HL-60 (cell line): ENCODE data around the gene TMEM38A.

Source experiments
- DNase-seq, 2 experiments: peaks; one replicate each; pipeline ENCODE4 v3.0.0-alpha.2; 2010 to 2020; ENCODE audit warnings: low read depth in 1 of 2, low spot score in 1 of 2
- H3K27ac ChIP-seq: fragments of 250-450 bp; sonication (Bioruptor Pico); replicated peaks from 2 replicates; pipeline ENCODE4 v1.5.1; 2020; ENCODE audit warnings: mild to moderate bottlenecking, moderate library complexity
- H3K27me3 ChIP-seq: fragments of 250-450 bp; sonication (Bioruptor Pico); 2 replicates; pipeline ENCODE4 v1.5.1; 2021; ENCODE audit warnings: mild to moderate bottlenecking, moderate library complexity; ENCODE audit not compliant: insufficient read depth, poor library complexity, severe bottlenecking
- H3K4me3 ChIP-seq: replicated peaks from 2 replicates; pipeline ENCODE4 v1.5.1; 2011; ENCODE audit warnings: mild to moderate bottlenecking, control low read depth, low read length; ENCODE audit not compliant: insufficient read depth
- CTCF ChIP-seq: IDR thresholded peaks from one replicate; pipeline ENCODE4 v1.5.1; 2011; ENCODE audit warnings: low read length, control low read depth, inconsistent platforms; ENCODE audit not compliant: insufficient read depth
- GABPA ChIP-seq: IDR thresholded peaks from 2 replicates; pipeline ENCODE4 v1.6.1; 2012; ENCODE audit warnings: low read depth
- POLR2AphosphoS5 ChIP-seq: IDR thresholded peaks from 2 replicates; pipeline ENCODE4 v1.6.1; 2012; ENCODE audit warnings: low read depth
- SPI1 ChIP-seq: IDR thresholded peaks from 2 replicates; pipeline ENCODE4 v1.6.1; 2012; ENCODE audit warnings: low read depth, mild to moderate bottlenecking, borderline replicate concordance
- TF ChIP-seq, protein P1 (sequence below): IDR thresholded peaks from 2 replicates; pipeline ENCODE4 v1.6.1; 2012; ENCODE audit warnings: low read depth; ENCODE audit not compliant: insufficient replicate concordance

Gene TMEM38A

DNA sequence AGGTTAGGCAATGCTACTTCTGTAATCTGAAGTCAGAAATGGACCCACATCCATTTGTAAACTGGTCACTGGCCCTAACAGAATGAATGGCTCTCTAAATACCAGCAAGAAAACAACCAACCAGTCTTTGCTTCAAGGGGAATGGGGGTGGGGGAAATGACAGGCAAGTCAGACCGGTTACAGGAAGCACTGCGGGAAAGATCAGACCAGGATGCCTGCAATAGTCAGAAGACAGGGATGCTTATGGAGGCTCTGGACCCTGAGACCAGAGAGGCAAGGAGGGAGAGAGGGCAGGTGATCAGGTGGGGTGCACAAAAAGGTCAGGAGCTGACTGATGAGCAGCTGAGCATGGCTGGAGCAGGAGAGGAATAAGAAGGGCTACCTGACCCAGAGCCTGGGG lies 46.0 kb upstream of the TMEM38A start:
- H3K27me3 ChIP-seq = no peaks in the 10 kb centered on the region
- DNase-seq = no peak
- no peak overlapping the region for H3K27ac ChIP-seq
- H3K4me3 ChIP-seq = no peak overlapping the region
- TF ChIP-seq SPI1 = no peak
- TF ChIP-seq, protein P1, sequence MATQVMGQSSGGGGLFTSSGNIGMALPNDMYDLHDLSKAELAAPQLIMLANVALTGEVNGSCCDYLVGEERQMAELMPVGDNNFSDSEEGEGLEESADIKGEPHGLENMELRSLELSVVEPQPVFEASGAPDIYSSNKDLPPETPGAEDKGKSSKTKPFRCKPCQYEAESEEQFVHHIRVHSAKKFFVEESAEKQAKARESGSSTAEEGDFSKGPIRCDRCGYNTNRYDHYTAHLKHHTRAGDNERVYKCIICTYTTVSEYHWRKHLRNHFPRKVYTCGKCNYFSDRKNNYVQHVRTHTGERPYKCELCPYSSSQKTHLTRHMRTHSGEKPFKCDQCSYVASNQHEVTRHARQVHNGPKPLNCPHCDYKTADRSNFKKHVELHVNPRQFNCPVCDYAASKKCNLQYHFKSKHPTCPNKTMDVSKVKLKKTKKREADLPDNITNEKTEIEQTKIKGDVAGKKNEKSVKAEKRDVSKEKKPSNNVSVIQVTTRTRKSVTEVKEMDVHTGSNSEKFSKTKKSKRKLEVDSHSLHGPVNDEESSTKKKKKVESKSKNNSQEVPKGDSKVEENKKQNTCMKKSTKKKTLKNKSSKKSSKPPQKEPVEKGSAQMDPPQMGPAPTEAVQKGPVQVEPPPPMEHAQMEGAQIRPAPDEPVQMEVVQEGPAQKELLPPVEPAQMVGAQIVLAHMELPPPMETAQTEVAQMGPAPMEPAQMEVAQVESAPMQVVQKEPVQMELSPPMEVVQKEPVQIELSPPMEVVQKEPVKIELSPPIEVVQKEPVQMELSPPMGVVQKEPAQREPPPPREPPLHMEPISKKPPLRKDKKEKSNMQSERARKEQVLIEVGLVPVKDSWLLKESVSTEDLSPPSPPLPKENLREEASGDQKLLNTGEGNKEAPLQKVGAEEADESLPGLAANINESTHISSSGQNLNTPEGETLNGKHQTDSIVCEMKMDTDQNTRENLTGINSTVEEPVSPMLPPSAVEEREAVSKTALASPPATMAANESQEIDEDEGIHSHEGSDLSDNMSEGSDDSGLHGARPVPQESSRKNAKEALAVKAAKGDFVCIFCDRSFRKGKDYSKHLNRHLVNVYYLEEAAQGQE = no peak

DNA sequence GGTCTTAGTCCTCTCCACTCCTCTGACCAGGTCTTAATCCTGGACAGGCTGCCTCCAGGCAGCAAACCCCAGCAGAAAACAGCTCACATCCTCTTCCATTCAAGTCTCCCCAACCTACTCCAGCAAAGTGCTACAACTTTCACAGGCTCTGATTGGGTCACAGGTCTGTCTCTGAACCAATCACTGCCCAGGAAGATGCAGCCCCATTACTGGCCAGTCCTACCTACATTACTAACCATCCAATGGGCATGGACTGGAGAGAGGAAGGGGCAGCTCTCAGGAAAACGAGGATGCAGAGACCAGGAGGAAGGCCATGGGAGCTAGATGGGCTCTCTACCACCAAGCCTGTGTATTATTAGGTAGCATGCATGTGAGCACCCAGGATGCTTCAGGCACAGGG lies 45.1 kb upstream of the TMEM38A start:
- no peak for TF ChIP-seq SPI1
- TF ChIP-seq CTCF = no peak
- TF ChIP-seq POLR2AphosphoS5 = no peak
- no peak for TF ChIP-seq GABPA
- TF ChIP-seq, protein P1 = no peak
- Histone ChIP-seq H3K4me3 (no peak overlapping the region), H3K27me3 (no peaks in the 10 kb centered on the region), H3K27ac (no peak overlapping the region)
- no peak for DNase-seq

GRCh38 chr19:16618248-16618647 lies 42.7 kb upstream of the TMEM38A start:
- H3K4me3 ChIP-seq = no peak overlapping the region
- no peak for TF ChIP-seq CTCF
- TF ChIP-seq SPI1 = no peak
- TF ChIP-seq, protein P1 = no peak
- TF ChIP-seq POLR2AphosphoS5 = no peak
- no peak for TF ChIP-seq GABPA
- DNase-seq = no peak
- H3K27me3 ChIP-seq = no peaks in the 10 kb centered on the region
- no peak overlapping the region for H3K27ac ChIP-seq

GRCh38 chr19:16619457-16619856 lies 41.5 kb upstream of the TMEM38A start:
- no peak for TF ChIP-seq POLR2AphosphoS5
- TF ChIP-seq, protein P1 = no peak
- no peak for DNase-seq
- Histone ChIP-seq H3K4me3 (no peak overlapping the region), H3K27me3 (no peaks in the 10 kb centered on the region), H3K27ac (no peak overlapping the region)
